Erythroblast (primary cell): Measurements from ENCODE around the gene LUC7L.

Experiments
- GATA1 ChIP-seq: IDR thresholded peaks from 2 replicates; pipeline ENCODE4 v1.6.1; 2011; ENCODE audit warnings: low read depth, mild to moderate bottlenecking, control low read depth, low read length, moderate library complexity
- POLR2A ChIP-seq: IDR thresholded peaks from 2 replicates; pipeline ENCODE4 v1.6.1; 2011; ENCODE audit warnings: mild to moderate bottlenecking, low read length

- TF ChIP-seq POLR2A (no peak), GATA1 (no peak)
Measured at GRCh38 chr16:263944-264343, 34.7 kb upstream of the LUC7L start.
